ENCODE results near the gene EYA4.

The EYA4 gene

GRCh38 chr6:133503336-133503729, 262.2 kb downstream of the EYA4 start:
- TF ChIP-seq CTCF (IDR thresholded peaks at IDR 0.05; ENCODE audit: low read depth, low read length, missing control alignments) = no peak
- no peak overlapping the region for H3K27ac ChIP-seq
- DNase-seq = no peak
- H3K27me3 ChIP-seq (replicated peaks) = peaks cover 13% of the 10 kb centered on the region
- in situ Hi-C loops (cut with HindIII; ENCODE audit: low pct_ligation_motif_present, low sequenced_read_pairs) = no loop called here
- no peaks in the 10 kb centered on the region for H3K36me3 ChIP-seq (replicated peaks)
- no peak overlapping the region for H3K4me3 ChIP-seq (ENCODE audit: low read depth, low read length)

DNA sequence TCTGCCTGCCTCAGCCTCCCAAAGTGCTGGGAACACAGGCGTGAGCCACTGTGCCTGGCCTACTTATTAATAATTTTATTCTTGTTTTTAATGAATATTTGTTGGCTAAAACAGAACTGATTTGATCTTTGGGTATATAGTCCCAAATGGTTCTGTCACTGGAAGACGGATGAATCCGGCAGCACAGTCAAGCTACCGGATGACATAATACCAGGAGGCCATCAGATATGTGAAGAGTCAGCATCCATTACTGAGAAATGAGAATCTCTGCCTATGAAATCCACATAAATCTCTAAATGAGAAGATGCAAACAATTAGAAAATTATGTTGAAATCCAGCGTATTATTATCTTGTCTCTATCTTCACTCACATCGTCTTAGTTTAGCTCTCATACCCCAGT, 263.0 kb downstream of the EYA4 start:
- no peak for TF ChIP-seq CTCF (IDR thresholded peaks at IDR 0.05; ENCODE audit: low read depth, low read length, missing control alignments)

DNA sequence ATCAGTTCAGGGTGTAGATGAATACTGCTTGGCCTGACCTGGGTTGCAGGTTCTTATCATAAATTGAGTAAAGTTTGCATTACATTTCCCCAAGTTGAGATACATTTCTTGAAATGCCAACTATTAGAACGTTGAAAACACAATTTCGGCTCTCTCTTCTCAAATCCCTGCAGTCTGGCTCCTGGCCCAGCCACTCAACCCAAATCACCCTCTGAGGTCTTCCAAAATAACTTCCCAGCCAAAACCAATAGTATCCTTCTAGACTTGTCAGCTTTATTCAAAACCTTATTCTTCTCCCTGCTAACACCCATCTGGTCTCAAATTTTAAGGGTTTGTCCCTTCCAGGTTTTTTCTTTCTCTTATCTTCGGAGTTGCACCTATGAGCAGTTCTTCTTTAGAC, 263.6 kb downstream of the EYA4 start:
- Histone ChIP-seq H3K4me3 (ENCODE audit: low read depth, low read length) (no peak overlapping the region), H3K36me3 (replicated peaks) (no peaks in the 10 kb centered on the region), H3K27ac (no peak overlapping the region), H3K27me3 (replicated peaks) (peaks cover 5% of the 10 kb centered on the region)
- DNase-seq = no peak
- TF ChIP-seq CTCF (IDR thresholded peaks at IDR 0.05; ENCODE audit: low read depth, low read length, missing control alignments) = no peak
- in situ Hi-C loops (cut with HindIII; ENCODE audit: low pct_ligation_motif_present, low sequenced_read_pairs) = no loop called here

More for the DNA sequence above, 263.0 kb downstream of the EYA4 start:
- Histone ChIP-seq H3K27ac (no peak overlapping the region), H3K36me3 (replicated peaks) (no peaks in the 10 kb centered on the region), H3K4me3 (ENCODE audit: low read depth, low read length) (no peak overlapping the region), H3K27me3 (replicated peaks) (peaks cover 9% of the 10 kb centered on the region)
- no peak for DNase-seq
- in situ Hi-C loops (cut with HindIII; ENCODE audit: low pct_ligation_motif_present, low sequenced_read_pairs) = no loop called here

DNA sequence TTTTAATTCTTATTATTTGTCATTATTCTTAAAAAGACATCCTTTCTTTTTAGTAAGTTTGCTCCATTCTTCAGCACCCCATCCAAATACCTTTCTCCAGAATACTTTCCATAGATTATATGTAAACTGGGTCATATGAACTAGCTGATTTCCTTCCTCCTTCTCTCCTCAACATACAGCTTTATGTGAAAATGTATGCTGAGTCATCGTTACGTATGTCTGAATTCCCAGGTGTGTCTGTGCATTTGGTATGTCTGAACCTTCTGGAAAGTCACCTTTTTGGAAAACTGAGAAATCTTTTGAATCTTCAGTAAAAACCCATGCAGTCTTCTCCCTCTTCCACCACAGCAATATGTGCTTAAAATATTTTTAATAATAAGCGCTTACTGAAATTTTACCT, 264.5 kb downstream of the EYA4 start:
- Histone ChIP-seq H3K27ac (no peak overlapping the region), H3K4me3 (ENCODE audit: low read depth, low read length) (no peak overlapping the region), H3K36me3 (replicated peaks) (no peaks in the 10 kb centered on the region), H3K27me3 (replicated peaks) (no peaks in the 10 kb centered on the region)
- no peak for DNase-seq
- in situ Hi-C loops (cut with HindIII; ENCODE audit: low pct_ligation_motif_present, low sequenced_read_pairs) = no loop called here
- TF ChIP-seq CTCF (IDR thresholded peaks at IDR 0.05; ENCODE audit: low read depth, low read length, missing control alignments) = no peak

DNA sequence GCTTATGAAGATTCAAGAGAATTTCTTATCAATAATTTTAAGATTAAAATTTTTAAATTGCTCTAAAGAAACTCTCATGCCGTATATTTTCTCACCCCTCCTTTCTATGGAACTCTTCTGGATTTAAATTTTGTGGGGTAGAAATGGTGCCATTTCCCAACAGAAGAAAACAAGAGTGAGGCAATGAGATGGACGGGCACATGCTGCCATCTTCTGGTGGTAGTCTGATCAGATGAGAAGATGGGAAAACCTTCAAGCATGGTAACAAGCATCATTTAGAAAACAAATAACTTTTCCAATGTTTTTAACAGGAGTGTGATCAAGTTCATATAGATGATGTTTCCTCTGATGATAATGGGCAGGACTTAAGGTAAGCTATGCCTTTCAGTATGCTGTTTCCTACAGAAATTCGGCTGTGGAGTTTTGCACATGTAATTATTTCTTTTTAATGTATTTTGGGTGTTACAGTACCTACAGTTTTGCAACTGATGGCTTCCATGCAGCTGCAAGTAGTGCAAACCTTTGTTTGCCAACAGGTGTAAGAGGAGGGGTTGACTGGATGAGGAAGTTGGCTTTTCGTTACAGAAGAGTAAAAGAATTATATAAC, 271.4 kb downstream of the EYA4 start:
- in situ Hi-C loops (cut with HindIII; ENCODE audit: low pct_ligation_motif_present, low sequenced_read_pairs) = no loop called here

More for the DNA sequence above, 271.4 kb downstream of the EYA4 start:
- Histone ChIP-seq H3K4me3 (ENCODE audit: low read depth, low read length) (no peak overlapping the region), H3K27me3 (replicated peaks) (peaks cover 2% of the 10 kb centered on the region), H3K27ac (no peak overlapping the region), H3K36me3 (replicated peaks) (no peaks in the 10 kb centered on the region)
- DNase-seq = peak; percentile 59
- peak; percentile 76 for TF ChIP-seq CTCF (IDR thresholded peaks at IDR 0.05; ENCODE audit: low read depth, low read length, missing control alignments)
